ENCODE measurements around the gene SSU72.

- TF ChIP-seq, protein P1, sequence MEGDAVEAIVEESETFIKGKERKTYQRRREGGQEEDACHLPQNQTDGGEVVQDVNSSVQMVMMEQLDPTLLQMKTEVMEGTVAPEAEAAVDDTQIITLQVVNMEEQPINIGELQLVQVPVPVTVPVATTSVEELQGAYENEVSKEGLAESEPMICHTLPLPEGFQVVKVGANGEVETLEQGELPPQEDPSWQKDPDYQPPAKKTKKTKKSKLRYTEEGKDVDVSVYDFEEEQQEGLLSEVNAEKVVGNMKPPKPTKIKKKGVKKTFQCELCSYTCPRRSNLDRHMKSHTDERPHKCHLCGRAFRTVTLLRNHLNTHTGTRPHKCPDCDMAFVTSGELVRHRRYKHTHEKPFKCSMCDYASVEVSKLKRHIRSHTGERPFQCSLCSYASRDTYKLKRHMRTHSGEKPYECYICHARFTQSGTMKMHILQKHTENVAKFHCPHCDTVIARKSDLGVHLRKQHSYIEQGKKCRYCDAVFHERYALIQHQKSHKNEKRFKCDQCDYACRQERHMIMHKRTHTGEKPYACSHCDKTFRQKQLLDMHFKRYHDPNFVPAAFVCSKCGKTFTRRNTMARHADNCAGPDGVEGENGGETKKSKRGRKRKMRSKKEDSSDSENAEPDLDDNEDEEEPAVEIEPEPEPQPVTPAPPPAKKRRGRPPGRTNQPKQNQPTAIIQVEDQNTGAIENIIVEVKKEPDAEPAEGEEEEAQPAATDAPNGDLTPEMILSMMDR (conservative IDR thresholded peaks at IDR 0.05; ENCODE audit: low read depth, low read length) = no peak
- TF ChIP-seq EZH2 (IDR thresholded peaks at IDR 0.05; ENCODE audit: borderline replicate concordance, low read depth, low read length, poor library complexity, severe bottlenecking) = no peak
Observed at GRCh38 chr1:1574721-1575537, at the start of gene SSU72.
